Mesothelial cell of epicardium (in vitro differentiated cells): ENCODE measurements around the gene STAC2. TPM values are rescaled to one million over a fixed set of nuclear protein-coding genes. Genes with fewer than 3 reads are reported as not detected.

ENCODE experiments used
- DNase-seq, 2 experiments: peaks; one replicate each; pipeline ENCODE4 v3.0.0; 2021; ENCODE audit warnings: low spot score in 2 of 2; ENCODE audit not compliant: unreplicated experiment in 2 of 2
- H3K27ac Mint-ChIP-seq: 2 replicates; pipeline ENCODE4 v1.8.0; 2021; ENCODE audit warnings: mixed read lengths
- H3K27me3 Mint-ChIP-seq: 2 replicates; pipeline ENCODE4 v1.8.0; 2021; ENCODE audit warnings: low read depth, mixed read lengths
- H3K36me3 Mint-ChIP-seq: 2 replicates; pipeline ENCODE4 v1.8.0; 2021; ENCODE audit warnings: mixed read lengths
- H3K4me1 Mint-ChIP-seq: 2 replicates; pipeline ENCODE4 v1.8.0; 2021; ENCODE audit warnings: mixed read lengths
- H3K4me3 Mint-ChIP-seq: 2 replicates; pipeline ENCODE4 v1.8.0; 2021; ENCODE audit warnings: mild to moderate bottlenecking, moderate library complexity, mixed read lengths
- H3K9me3 Mint-ChIP-seq: 2 replicates; pipeline ENCODE4 v1.8.0; 2021; ENCODE audit warnings: mixed read lengths
- CTCF ChIP-seq: fragments of 200-600 bp; sonication (generic); IDR thresholded peaks from one replicate; pipeline ENCODE4 v1.5.0; 2021; ENCODE audit warnings: antibody characterized with exemption; ENCODE audit not compliant: unreplicated experiment
- total RNA-seq: library from RNA; stranded (reverse); gene quantifications from 3 replicates; pipeline ENCODE4 v1.2.1, GENCODE V29; 2021

The STAC2 gene
- total RNA-seq, 1 donor from 2014 or later: 0.63 TPM

- peaks cover 5% of the 10 kb centered on the region for H3K4me1 Mint-ChIP-seq
- H3K27ac Mint-ChIP-seq: no peak overlapping the region
- H3K4me3 Mint-ChIP-seq: no peak overlapping the region
- no peak for DNase-seq
- TF ChIP-seq CTCF: no peak
- H3K27me3 Mint-ChIP-seq: peaks cover 87% of the 10 kb centered on the region
- H3K9me3 Mint-ChIP-seq: no peaks in the 10 kb centered on the region
- no peaks in the 10 kb centered on the region for H3K36me3 Mint-ChIP-seq
These were observed 6.8 kb downstream of the STAC2 start for GRCh38 chr17:39218906-39219305.

- no peak for TF ChIP-seq CTCF
- no peak overlapping the region for H3K27ac Mint-ChIP-seq
- peaks cover 86% of the 10 kb centered on the region for H3K27me3 Mint-ChIP-seq
- H3K36me3 Mint-ChIP-seq: no peaks in the 10 kb centered on the region
- no peak for DNase-seq
- no peaks in the 10 kb centered on the region for H3K4me1 Mint-ChIP-seq
- H3K4me3 Mint-ChIP-seq: no peak overlapping the region
- no peaks in the 10 kb centered on the region for H3K9me3 Mint-ChIP-seq
These were observed 7.9 kb downstream of the STAC2 start for GRCh38 chr17:39217734-39218369.

- Mint-ChIP-seq H3K27me3 (peaks cover 99% of the 10 kb centered on the region), H3K9me3 (no peaks in the 10 kb centered on the region), H3K4me3 (no peak overlapping the region), H3K36me3 (no peaks in the 10 kb centered on the region), H3K4me1 (peaks cover 2% of the 10 kb centered on the region), H3K27ac (no peak overlapping the region)
- no peak for DNase-seq
- no peak for TF ChIP-seq CTCF
These were observed 11.9 kb downstream of the STAC2 start for GRCh38 chr17:39213852-39214251.

- DNase-seq: no peak
- no peak overlapping the region for H3K4me3 Mint-ChIP-seq
- H3K36me3 Mint-ChIP-seq: no peaks in the 10 kb centered on the region
- H3K27ac Mint-ChIP-seq: no peak overlapping the region
- H3K27me3 Mint-ChIP-seq: peaks cover 99% of the 10 kb centered on the region
- H3K9me3 Mint-ChIP-seq: no peaks in the 10 kb centered on the region
- peaks cover 2% of the 10 kb centered on the region for H3K4me1 Mint-ChIP-seq
- no peak for TF ChIP-seq CTCF
These were observed 12.8 kb downstream of the STAC2 start for GRCh38 chr17:39212841-39213480.

GRCh38 chr17:39212195-39212810 is 13.4 kb downstream of the STAC2 start:
- Mint-ChIP-seq H3K4me1 (peaks cover 2% of the 10 kb centered on the region), H3K27ac (no peak overlapping the region), H3K4me3 (no peak overlapping the region), H3K36me3 (no peaks in the 10 kb centered on the region), H3K27me3 (peaks cover 93% of the 10 kb centered on the region), H3K9me3 (no peaks in the 10 kb centered on the region)
- TF ChIP-seq CTCF: no peak
- no peak for DNase-seq
